NCI-H1436 (cell line): ENCODE data around the gene ZCCHC8.
"Not testable (repeated sequence)": the region's sequence is repeated elsewhere in the genome, so short reads cannot be mapped to it uniquely, and the experiment has no call there.

Experiments used
- DNase-seq: peaks from one replicate; lab custom pipeline; 2025; lab: John Stamatoyannopoulos, UW

The ZCCHC8 gene

GRCh38 chr12:122471324-122472226 is 29.2 kb downstream of the ZCCHC8 start:
- peak; percentile 41 for DNase-seq

- DNase-seq: not testable (repeated sequence)
These were observed 30.2 kb downstream of the ZCCHC8 start for GRCh38 chr12:122470576-122470975.

GRCh38 chr12:122469856-122470255 is 30.9 kb downstream of the ZCCHC8 start:
- not testable (repeated sequence) for DNase-seq

- no peak for DNase-seq
These were observed 32.7 kb downstream of the ZCCHC8 start for GRCh38 chr12:122467983-122468382.

- DNase-seq: not testable (repeated sequence)
These were observed 36.3 kb downstream of the ZCCHC8 start for GRCh38 chr12:122464317-122465042.

- no peak for DNase-seq
These were observed 40.1 kb downstream of the ZCCHC8 start for GRCh38 chr12:122460641-122461040.

- DNase-seq: no peak
These were observed 40.7 kb downstream of the ZCCHC8 start for GRCh38 chr12:122460061-122460460.

GRCh38 chr12:122459211-122459610 is 41.5 kb downstream of the ZCCHC8 start:
- no peak for DNase-seq

- no peak for DNase-seq
These were observed 42.4 kb downstream of the ZCCHC8 start for GRCh38 chr12:122458105-122459035.

- DNase-seq: no peak
These were observed 43.1 kb downstream of the ZCCHC8 start for GRCh38 chr12:122457627-122458026.

- DNase-seq: no peak
These were observed 46.0 kb downstream of the ZCCHC8 start for GRCh38 chr12:122454739-122455138.

- DNase-seq: no peak
These were observed 46.4 kb downstream of the ZCCHC8 start for GRCh38 chr12:122454250-122454721.

- DNase-seq: no peak
These were observed 47.9 kb downstream of the ZCCHC8 start for GRCh38 chr12:122452701-122453285.

GRCh38 chr12:122449317-122449716 is 51.4 kb downstream of the ZCCHC8 start:
- no peak for DNase-seq

GRCh38 chr12:122447825-122448224 is 52.9 kb downstream of the ZCCHC8 start:
- not testable (repeated sequence) for DNase-seq

- DNase-seq: not testable (repeated sequence)
These were observed 54.3 kb downstream of the ZCCHC8 start for GRCh38 chr12:122446390-122446789.

GRCh38 chr12:122444071-122444470 is 56.7 kb downstream of the ZCCHC8 start:
- DNase-seq: not testable (repeated sequence)

GRCh38 chr12:122438822-122439221 is 61.9 kb downstream of the ZCCHC8 start:
- DNase-seq: not testable (repeated sequence)

- no peak for DNase-seq
These were observed 63.0 kb downstream of the ZCCHC8 start for GRCh38 chr12:122437656-122438121.

- DNase-seq: no peak
These were observed 65.5 kb downstream of the ZCCHC8 start for GRCh38 chr12:122435186-122435585.

GRCh38 chr12:122429043-122429442 is 71.7 kb downstream of the ZCCHC8 start:
- DNase-seq: not testable (repeated sequence)
